GM18909 (cell line): ENCODE results near the gene HECA.
"Not testable (repeated sequence)": the region's sequence is repeated elsewhere in the genome, so short reads cannot be mapped to it uniquely, and the experiment has no call there.

Experiments
- ATAC-seq: cut with Tn5 transposase; IDR thresholded peaks from one replicate; pipeline ENCODE4 v1.9.1; 2021; ENCODE audit warnings: mild to moderate bottlenecking; ENCODE audit not compliant: unreplicated experiment, poor library complexity

Gene HECA

GRCh38 chr6:139156551-139156950, 21.7 kb downstream of the HECA start:
- ATAC-seq = no peak

GRCh38 chr6:139157086-139157485, 22.2 kb downstream of the HECA start:
- not testable (repeated sequence) for ATAC-seq

GRCh38 chr6:139159016-139159415, 24.1 kb downstream of the HECA start:
- no peak for ATAC-seq

- peak; percentile 38 for ATAC-seq
Measured at GRCh38 chr6:139161169-139161568, 26.3 kb downstream of the HECA start.

- peak; percentile 98 for ATAC-seq
Measured at GRCh38 chr6:139161817-139162284, 27.0 kb downstream of the HECA start.

- no peak for ATAC-seq
Measured at GRCh38 chr6:139164001-139164400, 29.1 kb downstream of the HECA start.

- no peak for ATAC-seq
Measured at GRCh38 chr6:139165324-139165723, 30.4 kb downstream of the HECA start.

- ATAC-seq = no peak
Measured at GRCh38 chr6:139166238-139166955, 31.5 kb downstream of the HECA start.

GRCh38 chr6:139166956-139167313, 32.1 kb downstream of the HECA start:
- ATAC-seq = no peak

- ATAC-seq = no peak
Measured at GRCh38 chr6:139172151-139172550, 37.3 kb downstream of the HECA start.

- no peak for ATAC-seq
Measured at GRCh38 chr6:139172567-139172966, 37.7 kb downstream of the HECA start.

- ATAC-seq = no peak
Measured at GRCh38 chr6:139173172-139173571, 38.3 kb downstream of the HECA start.

- ATAC-seq = no peak
Measured at GRCh38 chr6:139173822-139174221, 38.9 kb downstream of the HECA start.

GRCh38 chr6:139174961-139175360, 40.1 kb downstream of the HECA start:
- ATAC-seq = no peak

GRCh38 chr6:139175389-139175948, 40.6 kb downstream of the HECA start:
- peak; percentile 76 for ATAC-seq

- ATAC-seq = no peak
Measured at GRCh38 chr6:139181236-139181635, 46.4 kb downstream of the HECA start.

- ATAC-seq = no peak
Measured at GRCh38 chr6:139184047-139184446, 49.2 kb downstream of the HECA start.

GRCh38 chr6:139184459-139184858, 49.6 kb downstream of the HECA start:
- no peak for ATAC-seq

GRCh38 chr6:139186242-139186641, 51.4 kb downstream of the HECA start:
- ATAC-seq = no peak

GRCh38 chr6:139186692-139187091, 51.8 kb downstream of the HECA start:
- ATAC-seq = no peak

- ATAC-seq = no peak
Measured at GRCh38 chr6:139187489-139187888, 52.6 kb downstream of the HECA start.

- ATAC-seq = no peak
Measured at GRCh38 chr6:139189665-139190064, 54.8 kb downstream of the HECA start.
